Measurements from ENCODE around the gene CAPZA2.

The CAPZA2 gene

GRCh38 chr7:116863936-116864500 lies 1.6 kb downstream of the CAPZA2 start:
- no peak for DNase-seq
- no peak overlapping the region for H3K4me3 ChIP-seq (ENCODE audit: low read depth, low read length)
- H3K27me3 ChIP-seq (ENCODE audit: insufficient read depth, low read depth, severe bottlenecking): no peaks in the 10 kb centered on the region
- no peak for TF ChIP-seq CTCF (IDR thresholded peaks at IDR 0.05; ENCODE audit: low read depth, low read length)
- H3K9me3 ChIP-seq (ENCODE audit: severe bottlenecking): no peaks in the 10 kb centered on the region
- no peaks in the 10 kb centered on the region for H3K36me3 ChIP-seq
- no peak overlapping the region for H3K27ac ChIP-seq

- no peak for TF ChIP-seq CTCF (IDR thresholded peaks at IDR 0.05; ENCODE audit: low read depth, low read length)
- H3K9me3 ChIP-seq (ENCODE audit: severe bottlenecking): no peaks in the 10 kb centered on the region
- no peak overlapping the region for H3K27ac ChIP-seq
- no peaks in the 10 kb centered on the region for H3K27me3 ChIP-seq (ENCODE audit: insufficient read depth, low read depth, severe bottlenecking)
- no peak for DNase-seq
- no peak overlapping the region for H3K4me3 ChIP-seq (ENCODE audit: low read depth, low read length)
- H3K36me3 ChIP-seq: peaks cover 4% of the 10 kb centered on the region
These were observed 8.8 kb downstream of the CAPZA2 start for GRCh38 chr7:116871061-116871700.

- TF ChIP-seq CTCF (IDR thresholded peaks at IDR 0.05; ENCODE audit: low read depth, low read length): no peak
- Histone ChIP-seq H3K9me3 (ENCODE audit: severe bottlenecking) (no peaks in the 10 kb centered on the region), H3K4me3 (ENCODE audit: low read depth, low read length) (no peak overlapping the region), H3K36me3 (peaks cover 4% of the 10 kb centered on the region), H3K27ac (no peak overlapping the region), H3K27me3 (ENCODE audit: insufficient read depth, low read depth, severe bottlenecking) (no peaks in the 10 kb centered on the region)
- DNase-seq: no peak
These were observed 9.6 kb downstream of the CAPZA2 start for GRCh38 chr7:116872026-116872425.

GRCh38 chr7:116873619-116874018 lies 11.2 kb downstream of the CAPZA2 start:
- no peak for TF ChIP-seq CTCF (IDR thresholded peaks at IDR 0.05; ENCODE audit: low read depth, low read length)
- Histone ChIP-seq H3K36me3 (peaks cover 4% of the 10 kb centered on the region), H3K27me3 (ENCODE audit: insufficient read depth, low read depth, severe bottlenecking) (no peaks in the 10 kb centered on the region), H3K27ac (no peak overlapping the region), H3K4me3 (ENCODE audit: low read depth, low read length) (no peak overlapping the region), H3K9me3 (ENCODE audit: severe bottlenecking) (no peaks in the 10 kb centered on the region)
- DNase-seq: no peak

GRCh38 chr7:116876664-116877442 lies 14.5 kb downstream of the CAPZA2 start:
- H3K36me3 ChIP-seq: peaks cover 4% of the 10 kb centered on the region
- no peaks in the 10 kb centered on the region for H3K27me3 ChIP-seq (ENCODE audit: insufficient read depth, low read depth, severe bottlenecking)
- H3K9me3 ChIP-seq (ENCODE audit: severe bottlenecking): no peaks in the 10 kb centered on the region
- no peak for TF ChIP-seq CTCF (IDR thresholded peaks at IDR 0.05; ENCODE audit: low read depth, low read length)
- no peak for DNase-seq
- H3K27ac ChIP-seq: no peak overlapping the region
- H3K4me3 ChIP-seq (ENCODE audit: low read depth, low read length): no peak overlapping the region
